ENCODE measurements around the gene COL5A1. TPM values are rescaled to one million over a fixed set of nuclear protein-coding genes. Genes with fewer than 3 reads are reported as not detected.
A peak's percentile ranks its signal among the peaks of the same experiment; 100 is the strongest.

COL5A1 gene
- total and polyA plus RNA-seq, 2 experiments from 2014 or later: 211 to 812 TPM

DNA sequence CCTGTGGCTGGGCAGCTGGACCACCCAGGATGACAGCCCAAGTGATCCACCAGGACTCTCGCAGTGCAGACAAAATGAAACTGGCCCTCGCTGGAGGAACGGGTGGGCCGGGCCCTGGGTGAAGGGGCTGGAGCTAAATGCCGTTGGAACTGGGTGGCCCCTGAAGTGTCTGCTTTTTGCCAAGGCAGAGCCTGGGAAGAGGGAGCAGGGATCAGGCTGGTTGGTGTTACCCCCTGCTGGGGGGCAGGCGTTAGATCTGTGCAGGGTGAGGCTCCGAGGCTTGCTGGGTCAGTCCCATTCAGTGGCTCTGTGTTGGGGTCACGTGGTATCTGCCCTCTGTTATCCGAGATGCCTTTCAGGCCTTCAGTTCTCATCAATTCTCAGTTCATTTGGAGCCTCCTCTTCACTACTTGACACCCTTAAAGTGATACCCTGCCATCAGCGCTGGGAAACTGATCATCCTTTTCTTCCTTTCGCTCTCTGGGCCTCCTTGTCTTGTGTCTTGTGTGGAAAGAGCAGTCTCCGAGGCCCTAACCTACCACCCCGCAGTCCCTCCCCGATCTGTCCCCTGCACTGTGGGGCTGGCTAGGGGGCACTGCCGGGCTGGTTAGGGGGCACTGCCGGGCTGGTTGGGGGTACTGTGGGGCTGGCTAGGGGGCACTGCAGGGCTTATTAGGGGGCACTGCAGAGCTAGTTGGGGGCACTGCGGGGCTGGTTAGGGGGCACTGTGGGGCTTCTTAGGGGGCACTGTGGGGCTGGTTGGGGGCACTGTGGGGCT lies 37.3 kb downstream of the COL5A1 start:
- Histone ChIP-seq H3K4me3 (no peak overlapping the region), H3K4me2 (ENCODE audit: unreplicated experiment) (no peak overlapping the region), H3K36me3 (ENCODE audit: low read depth) (no peaks in the 10 kb centered on the region), H3F3A (ENCODE audit: insufficient read depth) (peaks cover 38% of the 10 kb centered on the region), H3K27ac (no peak overlapping the region), H3K4me1 (ENCODE audit: insufficient read depth) (peaks cover 30% of the 10 kb centered on the region), H3K9me2 (ENCODE audit: insufficient read depth) (no peaks in the 10 kb centered on the region), H3K9ac (no peak overlapping the region), H4K20me1 (ENCODE audit: insufficient read depth) (peaks cover 47% of the 10 kb centered on the region), H2AFZ (no peak overlapping the region), H3K9me3 (ENCODE audit: low read depth) (no peaks in the 10 kb centered on the region), H3K27me3 (replicated peaks; ENCODE audit: insufficient read depth) (no peaks in the 10 kb centered on the region), H3K79me2 (ENCODE audit: insufficient read depth) (peaks cover 98% of the 10 kb centered on the region)
- in situ Hi-C loops (cut with MboI): no loop called here
- TF ChIP-seq EZH2 (IDR thresholded peaks at IDR 0.05; ENCODE audit: insufficient read depth, poor library complexity, severe bottlenecking) (no peak), EZH2phosphoT487 (IDR thresholded peaks at IDR 0.05; ENCODE audit: insufficient read depth, low read depth) (no peak)
- 54 to 60% methylated on average over 13 to 17 of the region's 17 CpGs for WGBS, 2 experiments (ENCODE audit: low coverage in 1 of 2, low lambda C conversion rate in 2 of 2, missing lambda C conversion rate in 2 of 2)
- DNase-seq: no peak

GRCh38 chr9:134679616-134680392 lies 38.2 kb downstream of the COL5A1 start:
- Histone ChIP-seq H2AFZ (no peak overlapping the region), H3K79me2 (ENCODE audit: insufficient read depth) (peaks cover 97% of the 10 kb centered on the region), H4K20me1 (ENCODE audit: insufficient read depth) (peaks cover 43% of the 10 kb centered on the region), H3K9me3 (ENCODE audit: low read depth) (no peaks in the 10 kb centered on the region), H3K27me3 (replicated peaks; ENCODE audit: insufficient read depth) (no peaks in the 10 kb centered on the region), H3K4me2 (ENCODE audit: unreplicated experiment) (no peak overlapping the region), H3K27ac (peak overlapping the region; percentile 21; the same call in 1 of the 2 replicates), H3K9ac (no peak overlapping the region), H3K9me2 (ENCODE audit: insufficient read depth) (no peaks in the 10 kb centered on the region), H3F3A (ENCODE audit: insufficient read depth) (peaks cover 35% of the 10 kb centered on the region), H3K4me1 (ENCODE audit: insufficient read depth) (peaks cover 21% of the 10 kb centered on the region), H3K4me3 (no peak overlapping the region), H3K36me3 (ENCODE audit: low read depth) (no peaks in the 10 kb centered on the region)
- in situ Hi-C loops (cut with MboI): no loop called here
- TF ChIP-seq EZH2 (IDR thresholded peaks at IDR 0.05; ENCODE audit: insufficient read depth, poor library complexity, severe bottlenecking) (no peak), EZH2phosphoT487 (IDR thresholded peaks at IDR 0.05; ENCODE audit: insufficient read depth, low read depth) (no peak)
- 82% methylated on average over 14 to 19 of the region's 19 CpGs for WGBS, 2 experiments (ENCODE audit: low coverage in 1 of 2, low lambda C conversion rate in 2 of 2, missing lambda C conversion rate in 2 of 2)
- no peak for DNase-seq

DNA sequence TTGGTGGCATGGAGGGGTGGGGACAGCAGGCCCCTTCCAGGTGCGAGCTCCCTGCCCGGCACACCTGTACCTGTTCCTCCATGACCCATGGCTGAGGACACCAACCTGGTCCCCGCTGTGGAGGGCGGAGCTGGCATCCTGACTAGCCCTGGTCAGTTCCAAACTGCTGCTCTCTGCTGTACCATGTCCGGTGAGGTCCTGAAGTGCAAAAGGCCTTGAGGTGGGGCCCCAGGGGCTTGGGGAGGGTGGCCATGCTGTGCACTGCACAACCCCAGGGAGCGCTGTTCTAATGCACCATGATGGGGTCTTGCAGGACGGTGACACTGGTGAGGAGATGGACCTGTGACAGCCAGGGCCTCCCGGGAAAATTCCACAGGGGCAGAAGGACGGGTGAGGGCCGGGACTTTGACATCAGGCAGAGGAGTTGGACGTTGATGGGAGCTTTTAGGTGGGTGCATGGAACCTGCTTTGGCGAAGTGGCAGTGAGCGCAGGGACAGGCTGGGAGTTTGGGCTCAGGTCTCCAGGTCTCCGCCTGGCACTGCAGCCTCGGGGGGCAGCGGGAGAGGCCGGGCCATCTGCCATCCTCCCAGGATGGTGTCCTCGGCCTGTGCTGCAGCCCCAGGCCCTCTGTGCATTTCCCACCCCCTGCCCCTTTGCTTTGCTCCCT lies 38.9 kb downstream of the COL5A1 start:
- WGBS, 2 experiments (ENCODE audit: low coverage in 1 of 2, low lambda C conversion rate in 2 of 2, missing lambda C conversion rate in 2 of 2): 75 to 77% methylated on average over 17 to 18 of the region's 18 CpGs
- no peaks in the 10 kb centered on the region for H3K9me3 ChIP-seq (ENCODE audit: low read depth)
- H3F3A ChIP-seq (ENCODE audit: insufficient read depth): peaks cover 34% of the 10 kb centered on the region
- no peak for DNase-seq
- in situ Hi-C loops (cut with MboI): no loop called here
- H3K4me1 ChIP-seq (ENCODE audit: insufficient read depth): peaks cover 21% of the 10 kb centered on the region
- no peaks in the 10 kb centered on the region for H3K27me3 ChIP-seq (replicated peaks; ENCODE audit: insufficient read depth)
- peak overlapping the region; percentile 21; the same call in 1 of the 2 replicates for H3K27ac ChIP-seq
- no peak overlapping the region; the same call in 1 of the 2 replicates for H3K9ac ChIP-seq
- H3K36me3 ChIP-seq (ENCODE audit: low read depth): no peaks in the 10 kb centered on the region
- H3K79me2 ChIP-seq (ENCODE audit: insufficient read depth): peaks cover 97% of the 10 kb centered on the region
- no peak overlapping the region for H2AFZ ChIP-seq
- no peaks in the 10 kb centered on the region for H3K9me2 ChIP-seq (ENCODE audit: insufficient read depth)
- TF ChIP-seq EZH2 (IDR thresholded peaks at IDR 0.05; ENCODE audit: insufficient read depth, poor library complexity, severe bottlenecking) (no peak), EZH2phosphoT487 (IDR thresholded peaks at IDR 0.05; ENCODE audit: insufficient read depth, low read depth) (no peak)
- H3K4me2 ChIP-seq (ENCODE audit: unreplicated experiment): peak overlapping the region; percentile 4
- H3K4me3 ChIP-seq: no peak overlapping the region
- peaks cover 40% of the 10 kb centered on the region for H4K20me1 ChIP-seq (ENCODE audit: insufficient read depth)

DNA sequence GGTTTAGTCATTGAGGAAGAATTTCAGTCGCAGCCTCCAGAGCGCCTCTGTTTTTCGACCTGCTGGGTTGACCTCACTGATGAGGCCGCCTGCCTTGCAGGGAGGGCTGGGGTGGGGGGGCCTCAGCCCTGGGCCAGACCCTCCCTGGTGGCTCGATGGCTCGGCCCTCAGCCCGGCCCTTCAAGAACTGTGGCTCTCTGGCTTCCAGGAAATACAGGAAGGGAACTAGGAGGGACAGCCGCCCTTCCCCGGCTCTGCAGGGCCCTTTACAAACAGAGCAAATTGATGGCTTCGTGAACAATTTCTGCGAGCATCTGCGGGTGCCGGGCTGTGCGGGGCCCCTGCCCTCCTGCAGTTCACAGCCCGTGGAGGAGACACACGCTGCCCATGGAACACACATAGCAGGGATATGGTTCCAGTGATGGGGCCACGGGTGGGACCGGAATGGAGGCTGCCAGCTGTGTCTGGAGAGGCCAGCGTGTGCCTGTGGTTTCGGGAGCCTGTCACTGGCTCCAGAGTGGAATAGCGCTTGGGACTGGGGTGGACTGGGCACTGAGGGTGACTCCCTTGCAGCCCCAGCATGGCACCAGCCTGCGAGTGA lies 39.6 kb downstream of the COL5A1 start:
- H4K20me1 ChIP-seq (ENCODE audit: insufficient read depth): peaks cover 38% of the 10 kb centered on the region
- H3K79me2 ChIP-seq (ENCODE audit: insufficient read depth): peaks cover 97% of the 10 kb centered on the region
- no peaks in the 10 kb centered on the region for H3K9me3 ChIP-seq (ENCODE audit: low read depth)
- DNase-seq: peak; percentile 44
- H3K27me3 ChIP-seq (replicated peaks; ENCODE audit: insufficient read depth): no peaks in the 10 kb centered on the region
- H3K4me3 ChIP-seq: no peak overlapping the region
- H3K27ac ChIP-seq: peak overlapping the region; percentile 41
- in situ Hi-C loops (cut with MboI): no loop called here
- 23% methylated on average over 19 to 22 of the region's 22 CpGs for WGBS, 2 experiments (ENCODE audit: low coverage in 1 of 2, low lambda C conversion rate in 2 of 2, missing lambda C conversion rate in 2 of 2)
- TF ChIP-seq EZH2phosphoT487 (IDR thresholded peaks at IDR 0.05; ENCODE audit: insufficient read depth, low read depth) (no peak), EZH2 (IDR thresholded peaks at IDR 0.05; ENCODE audit: insufficient read depth, poor library complexity, severe bottlenecking) (no peak)
- peaks cover 34% of the 10 kb centered on the region for H3F3A ChIP-seq (ENCODE audit: insufficient read depth)
- H3K4me2 ChIP-seq (ENCODE audit: unreplicated experiment): peak overlapping the region; percentile 4
- H3K4me1 ChIP-seq (ENCODE audit: insufficient read depth): peaks cover 21% of the 10 kb centered on the region
- H3K9ac ChIP-seq: peak overlapping the region; percentile 20
- H3K36me3 ChIP-seq (ENCODE audit: low read depth): peaks cover 3% of the 10 kb centered on the region; the same call in 1 of the 2 replicates
- no peaks in the 10 kb centered on the region for H3K9me2 ChIP-seq (ENCODE audit: insufficient read depth)
- H2AFZ ChIP-seq: no peak overlapping the region
